T-cell (primary cell): Measurements from ENCODE around the gene BRINP3. TPM values are rescaled to one million over a fixed set of nuclear protein-coding genes. Genes with fewer than 3 reads are reported as not detected.

ENCODE experiments used
- ATAC-seq, 4 experiments: fragments of 200-7000 bp in 3 of 4; fragments of 150-1000 bp in 1 of 4; cut with Tn5 transposase; replicated peaks in 1 of 4; 1 replicate in 3 of 4; 2 replicates in 1 of 4; pipeline ENCODE4 v1.10.0; 2021; ENCODE audit warnings: moderate library complexity in 3 of 4, mild to moderate bottlenecking in 2 of 4, moderate number of reproducible peaks in 1 of 4
- CTCF ChIA-PET, 2 donors: fragments of 300-600 bp; sonication (Branson Sonifier 250); formaldehyde crosslinking; loops; one replicate each; lab custom pipeline; 2022; ENCODE audit warnings: antibody characterized with exemption in 2 of 2; lab: Charles Lee
- POLR2A ChIA-PET, 2 donors: fragments of 300-600 bp; sonication (Branson Sonifier 250); formaldehyde crosslinking; loops; one replicate each; lab custom pipeline; 2022; ENCODE audit warnings: antibody characterized with exemption in 2 of 2; lab: Charles Lee
- DNase-seq, 35 experiments: peaks; one replicate each; pipeline versions ENCODE4 v3.0.0 to v3.0.0-alpha.2; 2013 to 2023
- H3K27ac ChIP-seq: one replicate; pipeline ENCODE4 v1.5.1; 2013; ENCODE audit warnings: low read length
- H3K27me3 ChIP-seq, 2 experiments: replicated peaks in 1 of 2; 1 replicate in 1 of 2; 2 replicates in 1 of 2; pipeline versions ENCODE4 v1.6.1 to v1.7.0; 2013; ENCODE audit warnings: low read length in 1 of 2, mixed read lengths in 1 of 2; ENCODE audit not compliant: control insufficient read depth in 2 of 2, insufficient read depth in 2 of 2; ENCODE audit errors: extremely low read depth in 1 of 2
- H3K36me3 ChIP-seq, 2 donors: 1 replicate in 1 of 2; 2 replicates in 1 of 2; pipeline versions ENCODE4 v1.6.1 to v1.7.0; 2013; ENCODE audit warnings: low read length in 1 of 2; ENCODE audit not compliant: control insufficient read depth in 2 of 2, insufficient read depth in 1 of 2; ENCODE audit errors: extremely low read depth in 1 of 2
- H3K4me1 ChIP-seq, 2 experiments: 1 replicate in 1 of 2; 2 replicates in 1 of 2; pipeline versions ENCODE4 v1.6.1 to v1.7.0; 2013; ENCODE audit warnings: low read length in 2 of 2, mixed read lengths in 1 of 2; ENCODE audit not compliant: insufficient read depth in 2 of 2, control insufficient read depth in 1 of 2; ENCODE audit errors: extremely low read depth in 1 of 2
- H3K4me3 ChIP-seq, 2 donors: 1 replicate in 1 of 2; 2 replicates in 1 of 2; pipeline versions ENCODE4 v1.5.1 to v1.7.0; 2013; ENCODE audit warnings: mild to moderate bottlenecking in 2 of 2, low read length in 1 of 2, moderate library complexity in 1 of 2; ENCODE audit not compliant: control insufficient read depth in 1 of 2; ENCODE audit errors: extremely low read depth in 1 of 2
- H3K9me3 ChIP-seq: 2 replicates; pipeline ENCODE4 v1.7.0; 2013
- H3K27ac Mint-ChIP-seq, 2 donors: one replicate each; pipeline ENCODE4 v1.8.0; 2020 to 2021; ENCODE audit warnings: mild to moderate bottlenecking in 2 of 2, mixed read lengths in 2 of 2
- H3K27me3 Mint-ChIP-seq, 2 donors: one replicate each; pipeline ENCODE4 v1.8.0; 2021 to 2022; ENCODE audit warnings: mixed read lengths in 2 of 2
- H3K36me3 Mint-ChIP-seq: one replicate; pipeline ENCODE4 v1.8.0; 2021; ENCODE audit warnings: mixed read lengths
- H3K4me1 Mint-ChIP-seq, 3 donors: one replicate each; pipeline ENCODE4 v1.8.0; 2020 to 2022; ENCODE audit warnings: mixed read lengths in 3 of 3, mild to moderate bottlenecking in 1 of 3
- H3K4me3 Mint-ChIP-seq, 3 donors: one replicate each; pipeline ENCODE4 v1.8.0; 2020 to 2022; ENCODE audit warnings: mild to moderate bottlenecking in 3 of 3, mixed read lengths in 3 of 3, moderate library complexity in 3 of 3
- H3K9me3 Mint-ChIP-seq, 3 donors: one replicate each; pipeline ENCODE4 v1.8.0; 2020 to 2022; ENCODE audit warnings: mixed read lengths in 3 of 3
- WGBS: methylation state at CpG from one replicate; pipeline ENCODE4 v1.1.5; 2013; ENCODE audit warnings: missing lambda C conversion rate; ENCODE audit not compliant: insufficient coverage; 5-methylcytosine and 5-hydroxymethylcytosine counted together
- total RNA-seq, 35 experiments: library from RNA in 6 of 35; stranded (reverse) in 6 of 35; fragments of 120-200 nt in 1 of 35; gene quantifications; one replicate each; pipeline versions ENCODE4 v1.2.1 to v1.2.4 and lab custom pipeline; 2013 to 2026

BRINP3 gene
- total RNA-seq, 5 donors from 2014 or later (not counting 1 experiment from before 2014, with no cell fraction given) = not detected

DNA sequence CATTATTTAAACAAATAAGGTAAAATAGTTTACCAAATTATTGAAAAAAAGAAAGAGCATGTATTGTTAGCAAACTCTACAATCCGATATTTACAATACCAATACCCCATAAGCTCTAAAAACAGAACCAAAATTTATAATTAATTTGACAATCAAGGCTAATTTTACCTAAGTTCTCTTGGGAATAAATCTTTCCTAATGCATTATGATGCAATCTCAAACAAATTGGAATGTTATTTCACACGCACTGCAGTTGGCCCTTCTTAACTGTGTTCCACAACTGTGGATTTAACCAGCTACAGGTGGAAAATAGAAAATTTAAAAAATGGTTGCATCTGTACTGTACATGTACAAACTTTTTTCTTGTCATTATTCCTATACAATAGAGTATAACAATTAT, 300.1 kb downstream of the BRINP3 start:
- no peak for DNase-seq
- Mint-ChIP-seq H3K4me1 (no peaks in the 10 kb centered on the region), H3K36me3 (no peaks in the 10 kb centered on the region), H3K4me3 (no peak overlapping the region), H3K27me3 (no peaks in the 10 kb centered on the region), H3K9me3 (peaks cover 5 to 11% (median 6%) of the 10 kb centered on the region in 3 donors), H3K27ac (no peak overlapping the region)
- Histone ChIP-seq H3K9me3 (no peaks in the 10 kb centered on the region), H3K4me3 (no peak overlapping the region), H3K27ac (no peak overlapping the region), H3K27me3 (no peaks in the 10 kb centered on the region), H3K4me1 (no peaks in the 10 kb centered on the region), H3K36me3 (no peaks in the 10 kb centered on the region)
- ChIA-PET CTCF (no interaction called here), POLR2A (no interaction called here)
- 80% methylated on average over 1 of the region's 2 CpGs for WGBS
- no peak for ATAC-seq

DNA sequence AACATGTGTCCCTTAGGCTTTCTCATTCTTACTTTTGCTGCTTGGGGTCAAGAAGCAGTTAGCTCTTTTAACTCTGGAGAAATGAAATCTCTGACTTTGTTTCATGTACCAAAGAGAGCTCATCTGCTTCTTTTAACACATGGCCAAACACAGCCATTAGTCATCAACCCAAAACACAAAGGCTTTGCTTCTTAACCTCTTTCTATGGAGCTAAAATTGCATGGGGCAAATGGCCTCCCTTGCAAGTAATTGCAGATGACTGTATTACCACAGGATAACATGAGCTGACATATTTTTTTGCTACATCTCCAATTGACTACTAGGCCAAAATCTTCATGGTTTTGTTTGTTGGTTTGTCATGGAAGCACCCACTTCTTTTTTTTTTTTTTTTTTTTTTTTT, 300.9 kb downstream of the BRINP3 start:
- DNase-seq (no peak), ATAC-seq (no peak)
- no peaks in the 10 kb centered on the region for H3K9me3 ChIP-seq
- no peaks in the 10 kb centered on the region for H3K27me3 Mint-ChIP-seq
- POLR2A ChIA-PET = no interaction called here
- no peaks in the 10 kb centered on the region for H3K36me3 ChIP-seq
- no peak overlapping the region for H3K27ac Mint-ChIP-seq
- no peaks in the 10 kb centered on the region for H3K4me1 ChIP-seq
- peaks cover 5 to 9% (median 8%) of the 10 kb centered on the region in 3 donors for H3K9me3 Mint-ChIP-seq
- H3K4me3 Mint-ChIP-seq = no peak overlapping the region
- CTCF ChIA-PET = no interaction called here
- no peak overlapping the region for H3K4me3 ChIP-seq
- H3K36me3 Mint-ChIP-seq = no peaks in the 10 kb centered on the region
- H3K27me3 ChIP-seq = no peaks in the 10 kb centered on the region
- no peak overlapping the region for H3K27ac ChIP-seq
- H3K4me1 Mint-ChIP-seq = no peaks in the 10 kb centered on the region

DNA sequence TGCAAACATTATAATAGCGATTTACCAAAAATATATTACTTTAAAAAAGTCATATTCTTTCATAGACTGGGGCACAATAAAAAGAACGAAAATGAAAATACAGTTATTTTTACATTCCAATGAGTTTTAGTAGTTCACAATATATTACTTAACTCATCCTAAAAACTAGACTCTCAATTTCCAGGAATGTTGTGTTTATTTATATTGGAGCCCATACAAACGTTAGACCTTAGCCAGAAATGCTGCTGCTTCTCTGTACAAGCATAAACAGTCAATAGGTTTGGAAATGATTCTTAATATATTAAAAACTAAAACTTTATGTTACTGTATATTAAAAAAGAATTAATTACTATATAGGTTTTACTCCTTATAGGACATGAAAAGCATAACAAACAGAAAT, 302.3 kb downstream of the BRINP3 start:
- Histone ChIP-seq H3K4me1 (no peaks in the 10 kb centered on the region), H3K27ac (no peak overlapping the region), H3K27me3 (no peaks in the 10 kb centered on the region), H3K36me3 (no peaks in the 10 kb centered on the region), H3K4me3 (no peak overlapping the region), H3K9me3 (no peaks in the 10 kb centered on the region)
- WGBS = no CpG with 5 or more reads among the region's 3 CpGs
- H3K27ac Mint-ChIP-seq = no peak overlapping the region
- peaks cover 8 to 9% (median 9%) of the 10 kb centered on the region in 3 donors for H3K9me3 Mint-ChIP-seq
- ChIA-PET CTCF (no interaction called here), POLR2A (no interaction called here)
- DNase-seq = no peak
- H3K4me1 Mint-ChIP-seq = no peaks in the 10 kb centered on the region
- H3K36me3 Mint-ChIP-seq = no peaks in the 10 kb centered on the region
- H3K4me3 Mint-ChIP-seq = no peak overlapping the region
- no peak for ATAC-seq
- H3K27me3 Mint-ChIP-seq = no peaks in the 10 kb centered on the region

DNA sequence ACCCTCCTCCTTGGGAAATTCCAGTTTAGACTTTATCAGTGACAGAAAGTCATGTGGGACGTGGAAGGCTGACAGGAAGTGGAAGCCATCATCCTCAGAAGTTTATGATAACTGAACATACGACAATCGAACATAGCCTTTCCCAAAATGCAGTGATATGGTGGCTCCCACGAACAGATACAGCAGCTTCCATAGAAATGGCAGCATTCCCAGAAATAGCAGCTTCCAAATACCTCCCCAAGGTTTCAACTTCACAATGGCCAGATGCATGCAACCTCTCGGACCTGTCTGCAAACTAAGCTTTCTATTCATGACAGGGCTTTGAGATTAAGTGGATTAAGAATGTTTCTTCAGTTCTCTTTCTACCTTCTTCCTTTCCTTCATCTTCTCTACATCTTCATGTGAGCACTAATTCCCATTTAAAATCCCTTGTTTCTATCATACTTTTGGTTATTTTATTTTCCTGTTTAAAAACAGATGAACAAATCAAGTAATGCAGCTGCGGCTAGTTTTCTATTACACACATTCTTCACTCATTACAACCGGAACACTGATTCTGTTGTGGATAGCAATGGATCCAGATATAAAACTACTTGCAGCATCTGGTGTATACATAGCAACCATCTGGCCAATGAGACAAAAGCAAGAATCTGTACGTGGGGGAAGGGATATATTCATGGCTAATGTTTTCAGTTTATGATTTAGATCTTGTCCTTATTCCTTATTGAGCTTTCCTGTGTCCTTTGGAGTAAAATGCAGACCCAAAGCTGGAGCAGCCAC, 304.8 kb downstream of the BRINP3 start:
- H3K9me3 Mint-ChIP-seq = peaks cover 9 to 14% (median 12%) of the 10 kb centered on the region in 3 donors
- CTCF ChIA-PET = no interaction called here
- Histone ChIP-seq H3K4me3 (no peak overlapping the region), H3K4me1 (no peaks in the 10 kb centered on the region), H3K9me3 (no peaks in the 10 kb centered on the region), H3K27ac (no peak overlapping the region), H3K36me3 (no peaks in the 10 kb centered on the region), H3K27me3 (no peaks in the 10 kb centered on the region)
- POLR2A ChIA-PET = no interaction called here
- no peak for DNase-seq
- no peak overlapping the region for H3K27ac Mint-ChIP-seq
- WGBS = 66% methylated on average over 4 of the region's 8 CpGs
- no peak overlapping the region for H3K4me3 Mint-ChIP-seq
- no peaks in the 10 kb centered on the region for H3K36me3 Mint-ChIP-seq
- no peaks in the 10 kb centered on the region for H3K4me1 Mint-ChIP-seq
- no peak for ATAC-seq
- no peaks in the 10 kb centered on the region for H3K27me3 Mint-ChIP-seq

DNA sequence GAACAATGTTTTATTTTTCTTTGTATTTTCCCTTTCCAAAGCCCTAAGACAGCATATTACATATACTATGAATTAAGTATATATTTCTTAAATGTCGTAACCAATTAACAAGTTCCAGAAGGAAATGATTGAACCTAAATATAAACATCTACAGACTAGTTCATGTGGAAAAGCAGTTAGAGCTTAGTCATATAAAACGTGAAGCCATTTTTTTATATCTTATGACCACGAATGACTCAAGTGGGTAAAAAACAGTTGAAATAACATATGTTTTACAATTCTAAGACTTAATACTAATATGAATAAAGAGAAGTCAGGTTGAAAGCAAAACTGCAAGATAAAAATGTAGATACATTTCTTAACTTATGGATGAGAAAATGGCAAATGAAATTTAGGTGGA, 307.3 kb downstream of the BRINP3 start:
- Histone ChIP-seq H3K9me3 (no peaks in the 10 kb centered on the region), H3K36me3 (no peaks in the 10 kb centered on the region), H3K4me1 (no peaks in the 10 kb centered on the region), H3K27me3 (no peaks in the 10 kb centered on the region), H3K27ac (no peak overlapping the region), H3K4me3 (no peak overlapping the region)
- DNase-seq = no peak
- Mint-ChIP-seq H3K27ac (no peak overlapping the region), H3K36me3 (no peaks in the 10 kb centered on the region), H3K9me3 (peaks cover 4 to 16% (median 15%) of the 10 kb centered on the region in 3 donors), H3K4me1 (no peaks in the 10 kb centered on the region), H3K27me3 (no peaks in the 10 kb centered on the region), H3K4me3 (no peak overlapping the region)
- no peak for ATAC-seq
- WGBS = no CpG with 5 or more reads among the region's 3 CpGs
- ChIA-PET POLR2A (no interaction called here), CTCF (no interaction called here)

DNA sequence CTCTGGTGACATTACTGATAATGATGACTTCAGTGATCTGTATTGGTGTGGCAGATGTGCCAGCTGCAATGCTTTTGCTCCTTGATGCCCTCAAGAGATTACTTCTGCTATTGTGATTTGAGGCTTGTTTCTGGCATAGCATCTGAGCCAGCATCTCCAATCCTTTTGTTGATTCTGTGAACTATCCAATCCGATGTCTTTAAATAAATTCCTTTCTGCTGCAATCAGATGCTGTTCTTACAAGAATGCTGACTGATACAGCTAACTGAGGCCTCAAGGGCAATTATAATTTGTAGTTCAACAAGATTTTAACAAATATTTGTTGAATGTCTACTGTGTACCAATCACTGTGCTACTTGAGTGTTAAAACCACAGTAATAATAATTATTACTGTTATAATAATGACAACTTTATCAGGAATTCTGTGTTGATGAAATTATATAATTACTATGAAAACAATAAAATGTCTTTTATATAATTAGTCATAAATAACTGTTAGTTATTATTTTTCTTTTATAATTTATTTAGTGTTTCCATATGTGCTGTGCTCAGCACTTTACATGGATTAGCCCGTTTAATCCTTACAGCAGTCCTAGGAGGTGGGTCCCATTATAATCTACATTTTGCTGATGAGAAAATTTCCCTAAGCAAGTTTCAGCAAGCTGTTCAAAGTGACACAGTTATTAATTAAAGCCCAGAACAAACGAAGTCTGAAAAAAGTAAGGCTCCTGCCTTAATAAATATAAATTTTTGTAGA, 308.2 kb downstream of the BRINP3 start:
- POLR2A ChIA-PET = no interaction called here
- H3K4me1 ChIP-seq = no peaks in the 10 kb centered on the region
- CTCF ChIA-PET = no interaction called here
- 100% methylated on average over 1 of the region's 3 CpGs for WGBS
- Mint-ChIP-seq H3K4me3 (no peak overlapping the region), H3K4me1 (no peaks in the 10 kb centered on the region), H3K9me3 (peaks cover 4 to 11% (median 11%) of the 10 kb centered on the region in 3 donors), H3K27me3 (no peaks in the 10 kb centered on the region), H3K27ac (no peak overlapping the region), H3K36me3 (no peaks in the 10 kb centered on the region)
- ATAC-seq = no peak
- H3K27ac ChIP-seq = no peak overlapping the region
- no peaks in the 10 kb centered on the region for H3K27me3 ChIP-seq
- H3K4me3 ChIP-seq = no peak overlapping the region
- no peaks in the 10 kb centered on the region for H3K9me3 ChIP-seq
- DNase-seq = no peak
- no peaks in the 10 kb centered on the region for H3K36me3 ChIP-seq
